Caco-2 (cell line): ENCODE data around the gene RPIA. TPM values are rescaled to one million over a fixed set of nuclear protein-coding genes. Genes with fewer than 3 reads are reported as not detected.

Experiments
- BruUV-seq: library from RNA; stranded (reverse); fragments of 400-500 nt; replicated peaks from 2 replicates; lab custom pipeline; 2021; lab: Mats Ljungman, UMichigan
- CTCF ChIA-PET: fragments of 300-600 bp; sonication (Branson Sonifier 250); formaldehyde crosslinking; loops from one replicate; lab custom pipeline; 2022; ENCODE audit warnings: antibody characterized with exemption; lab: Charles Lee
- POLR2A ChIA-PET: fragments of 300-600 bp; sonication (Branson Sonifier 250); formaldehyde crosslinking; loops from one replicate; lab custom pipeline; 2022; ENCODE audit warnings: antibody characterized with exemption; lab: Charles Lee
- DNase-seq, 2 experiments: peaks; one replicate each; pipeline versions ENCODE4 v3.0.0 to v3.0.0-alpha.2; 2020 to 2022
- H3K27me3 ChIP-seq: replicated peaks from 2 replicates; pipeline ENCODE4 v1.6.0; 2011; ENCODE audit warnings: low read length; ENCODE audit not compliant: control insufficient read depth, insufficient read depth
- H3K36me3 ChIP-seq: 2 replicates; pipeline ENCODE4 v1.5.1; 2011; ENCODE audit warnings: low read length; ENCODE audit not compliant: control insufficient read depth, insufficient read depth
- H3K4me1 ChIP-seq: fragments of 250-450 bp; sonication (Bioruptor Pico); 2 replicates; pipeline ENCODE4 v1.5.1; 2020; ENCODE audit warnings: mild to moderate bottlenecking
- H3K4me3 ChIP-seq: 2 replicates; pipeline ENCODE4 v1.5.1; 2011; ENCODE audit warnings: low read depth, mild to moderate bottlenecking, control low read depth, low read length
- H3K9me3 ChIP-seq: fragments of 250-450 bp; sonication (Bioruptor Pico); 2 replicates; pipeline ENCODE4 v1.5.1; 2020; ENCODE audit warnings: mild to moderate bottlenecking, moderate library complexity
- H3K27ac Mint-ChIP-seq: one replicate; pipeline ENCODE4 v1.8.0; 2022; ENCODE audit warnings: mixed read lengths; ENCODE audit not compliant: unreplicated experiment
- H3K27me3 Mint-ChIP-seq: one replicate; pipeline ENCODE4 v1.8.0; 2022; ENCODE audit warnings: mixed read lengths; ENCODE audit not compliant: insufficient read depth, unreplicated experiment
- H3K36me3 Mint-ChIP-seq: one replicate; pipeline ENCODE4 v1.8.0; 2022; ENCODE audit warnings: mild to moderate bottlenecking, mixed read lengths; ENCODE audit not compliant: insufficient read depth, unreplicated experiment
- H3K4me1 Mint-ChIP-seq: one replicate; pipeline ENCODE4 v1.8.0; 2022; ENCODE audit warnings: low read depth, mixed read lengths; ENCODE audit not compliant: unreplicated experiment
- H3K4me3 Mint-ChIP-seq: one replicate; pipeline ENCODE4 v1.8.0; 2022; ENCODE audit warnings: mild to moderate bottlenecking, moderate library complexity, mixed read lengths; ENCODE audit not compliant: unreplicated experiment
- H3K9me3 Mint-ChIP-seq: one replicate; pipeline ENCODE4 v1.8.0; 2022; ENCODE audit warnings: mixed read lengths; ENCODE audit not compliant: unreplicated experiment
- CTCF ChIP-seq, 2 experiments: fragments of 200-600 bp in 1 of 2; IDR thresholded peaks; 1 replicate in 1 of 2; 2 replicates in 1 of 2; pipeline versions ENCODE4 v1.5.1 to v1.8.0; 2011 to 2022; ENCODE audit warnings: antibody characterized with exemption in 1 of 2, control low read depth in 1 of 2, inconsistent platforms in 1 of 2, low read depth in 1 of 2, low read length in 1 of 2, mild to moderate bottlenecking in 1 of 2, moderate library complexity in 1 of 2; ENCODE audit not compliant: insufficient read depth in 1 of 2, severe bottlenecking in 1 of 2, unreplicated experiment in 1 of 2
- intact Hi-C: fragments of 100-400 bp; cut with micrococcal nuclease; formaldehyde crosslinking; loops from one replicate; pipeline ENCODE4 v1.10.0; 2022; ENCODE audit not compliant: unreplicated experiment
- total RNA-seq: library from RNA; stranded (reverse); gene quantifications from 2 replicates; pipeline ENCODE4 v1.2.3, GENCODE V29; 2022

Gene RPIA
- total RNA-seq, 1 experiment from 2014 or later = 33.7 TPM

- TF ChIP-seq CTCF (IDR thresholded peaks at IDR 0.05; ENCODE audit: insufficient read depth in 1 of 2, low read depth in 1 of 2, low read length in 1 of 2, severe bottlenecking in 1 of 2, unreplicated experiment in 1 of 2) = peak; percentile 80 to 86
- H3K36me3 ChIP-seq = no peaks in the 10 kb centered on the region
- Mint-ChIP-seq H3K27ac (no peak overlapping the region), H3K4me3 (no peak overlapping the region), H3K36me3 (no peaks in the 10 kb centered on the region), H3K9me3 (no peaks in the 10 kb centered on the region), H3K4me1 (peaks cover 13% of the 10 kb centered on the region), H3K27me3 (no peaks in the 10 kb centered on the region)
- H3K4me1 ChIP-seq = peaks cover 7% of the 10 kb centered on the region
- CTCF ChIA-PET = interaction anchor here (0.6 to 2.4 kb wide), 11 partner anchors 8 to 151 kb away, joined by 3 to 17 read pairs (median 4); partner anchors contain the start of gene RPIA
- no peak overlapping the region for H3K4me3 ChIP-seq
- H3K9me3 ChIP-seq = no peaks in the 10 kb centered on the region
- DNase-seq = peak in 1 of 2 experiments; percentile 68
- no TSS peak for BruUV-seq
- H3K27me3 ChIP-seq = no peaks in the 10 kb centered on the region
- intact Hi-C loops = loop anchor here (5.0 kb wide), 1 partner anchor 480 kb away; no protein-coding TSS in a partner anchor
- POLR2A ChIA-PET = interaction anchor here (1.2 kb wide), 1 partner anchor 44 kb away, joined by 5 read pairs; no protein-coding TSS in a partner anchor
Measured at GRCh38 chr2:88671786-88672427, 19.6 kb upstream of the RPIA start.

DNA sequence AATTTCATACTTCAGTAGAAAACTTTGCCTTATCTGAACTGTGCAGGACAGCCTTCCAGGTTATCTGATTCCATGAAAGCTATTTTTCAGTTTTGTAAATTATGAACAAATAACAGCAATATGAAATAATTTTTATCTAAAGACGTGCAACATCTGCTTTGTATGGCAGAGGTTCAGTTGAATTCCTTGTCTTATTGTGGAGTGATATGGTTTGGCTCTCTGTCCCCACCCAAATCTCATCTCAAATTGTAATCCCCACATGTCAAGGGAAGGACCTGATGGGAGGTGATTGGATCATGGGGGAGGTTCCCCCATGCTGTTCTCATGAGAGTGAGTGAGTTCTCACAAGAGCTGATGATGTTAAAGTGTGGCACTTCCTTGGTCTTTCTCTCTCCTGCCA is 18.1 kb upstream of the RPIA start:
- no peaks in the 10 kb centered on the region for H3K27me3 Mint-ChIP-seq
- H3K36me3 Mint-ChIP-seq = no peaks in the 10 kb centered on the region
- no peak overlapping the region for H3K27ac Mint-ChIP-seq
- no peaks in the 10 kb centered on the region for H3K27me3 ChIP-seq
- ChIA-PET CTCF (interaction anchor here (1.0 kb wide), 1 partner anchor 82 kb away, joined by 3 read pairs; no protein-coding TSS in a partner anchor), POLR2A (no interaction called here)
- intact Hi-C loops = loop anchor here (5.0 kb wide), 1 partner anchor 481 kb away; no protein-coding TSS in a partner anchor
- H3K9me3 Mint-ChIP-seq = no peaks in the 10 kb centered on the region
- peaks cover 12% of the 10 kb centered on the region for H3K4me1 Mint-ChIP-seq
- H3K4me3 Mint-ChIP-seq = no peak overlapping the region
- H3K9me3 ChIP-seq = no peaks in the 10 kb centered on the region
- H3K4me3 ChIP-seq = no peak overlapping the region
- H3K4me1 ChIP-seq = peaks cover 9% of the 10 kb centered on the region
- no peaks in the 10 kb centered on the region for H3K36me3 ChIP-seq
- BruUV-seq = no TSS peak
- no peak for TF ChIP-seq CTCF (IDR thresholded peaks at IDR 0.05; ENCODE audit: insufficient read depth in 1 of 2, low read depth in 1 of 2, low read length in 1 of 2, severe bottlenecking in 1 of 2, unreplicated experiment in 1 of 2)
- DNase-seq = no peak

DNA sequence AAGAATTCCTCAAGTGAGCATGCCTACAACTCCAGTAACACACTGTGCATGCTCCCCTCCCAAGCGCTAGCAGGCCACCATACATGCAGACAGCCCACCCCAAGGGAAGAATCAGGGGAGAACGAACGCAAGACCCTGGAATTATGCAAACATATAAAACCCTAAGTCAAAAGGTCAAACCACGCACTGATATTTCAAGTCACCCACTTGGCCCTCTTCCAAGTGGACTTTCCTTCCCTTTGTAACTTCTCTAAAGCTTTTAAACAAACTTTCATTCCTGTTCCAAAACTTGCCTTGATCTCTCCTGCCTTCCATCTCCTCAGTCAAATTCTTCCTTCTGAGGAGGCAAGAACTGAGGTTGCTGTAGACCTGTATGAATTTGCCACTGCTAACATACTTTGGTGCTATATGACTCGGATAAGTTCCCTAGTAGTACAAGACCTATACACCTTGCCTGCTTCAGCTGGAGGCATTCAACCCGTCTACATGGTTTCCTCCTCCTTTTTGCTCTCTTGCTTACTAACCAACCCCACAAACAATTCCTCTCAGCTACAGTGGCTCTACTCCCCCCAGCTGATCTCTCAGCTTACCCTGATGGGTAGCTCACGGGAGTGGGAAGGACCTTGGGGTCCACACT is 11.1 kb upstream of the RPIA start:
- intact Hi-C loops = no loop called here
- no peak for TF ChIP-seq CTCF (IDR thresholded peaks at IDR 0.05; ENCODE audit: insufficient read depth in 1 of 2, low read depth in 1 of 2, low read length in 1 of 2, severe bottlenecking in 1 of 2, unreplicated experiment in 1 of 2)
- BruUV-seq = no TSS peak
- H3K4me1 Mint-ChIP-seq = peaks cover 7% of the 10 kb centered on the region
- no peak overlapping the region for H3K27ac Mint-ChIP-seq
- DNase-seq = no peak
- no peak overlapping the region for H3K4me3 Mint-ChIP-seq
- H3K4me3 ChIP-seq = no peak overlapping the region
- H3K9me3 Mint-ChIP-seq = peaks cover 45% of the 10 kb centered on the region
- H3K36me3 ChIP-seq = no peaks in the 10 kb centered on the region
- H3K4me1 ChIP-seq = peaks cover 8% of the 10 kb centered on the region; the same call in 1 of the 2 replicates
- POLR2A ChIA-PET = no interaction called here
- H3K36me3 Mint-ChIP-seq = no peaks in the 10 kb centered on the region
- CTCF ChIA-PET = interaction anchor here (1.3 kb wide), 1 partner anchor 9 kb away, joined by 3 read pairs; no protein-coding TSS in a partner anchor
- no peaks in the 10 kb centered on the region for H3K27me3 Mint-ChIP-seq
- no peaks in the 10 kb centered on the region for H3K27me3 ChIP-seq
- H3K9me3 ChIP-seq = peaks cover 33% of the 10 kb centered on the region
